Epithelial cell of esophagus (primary cell): ENCODE data around the gene EGLN2.
A peak's percentile ranks its signal among the peaks of the same experiment; 100 is the strongest.
"Not testable (repeated sequence)": the region's sequence is repeated elsewhere in the genome, so short reads cannot be mapped to it uniquely, and the experiment has no call there.

Experiments
- DNase-seq: peaks from one replicate; pipeline ENCODE4 v3.0.0; 2010; ENCODE audit warnings: low read depth
- H3K4me3 ChIP-seq: 2 replicates; pipeline ENCODE4 v1.5.1; 2011; ENCODE audit warnings: mild to moderate bottlenecking, low read length, control low read depth
- TF ChIP-seq, protein P1 (sequence below): IDR thresholded peaks from 2 replicates; pipeline ENCODE4 v1.5.1; 2011; ENCODE audit warnings: low read depth, mild to moderate bottlenecking, low read length, control low read depth, inconsistent platforms; ENCODE audit not compliant: insufficient read depth; ENCODE audit errors: missing control alignments

The EGLN2 gene

DNA sequence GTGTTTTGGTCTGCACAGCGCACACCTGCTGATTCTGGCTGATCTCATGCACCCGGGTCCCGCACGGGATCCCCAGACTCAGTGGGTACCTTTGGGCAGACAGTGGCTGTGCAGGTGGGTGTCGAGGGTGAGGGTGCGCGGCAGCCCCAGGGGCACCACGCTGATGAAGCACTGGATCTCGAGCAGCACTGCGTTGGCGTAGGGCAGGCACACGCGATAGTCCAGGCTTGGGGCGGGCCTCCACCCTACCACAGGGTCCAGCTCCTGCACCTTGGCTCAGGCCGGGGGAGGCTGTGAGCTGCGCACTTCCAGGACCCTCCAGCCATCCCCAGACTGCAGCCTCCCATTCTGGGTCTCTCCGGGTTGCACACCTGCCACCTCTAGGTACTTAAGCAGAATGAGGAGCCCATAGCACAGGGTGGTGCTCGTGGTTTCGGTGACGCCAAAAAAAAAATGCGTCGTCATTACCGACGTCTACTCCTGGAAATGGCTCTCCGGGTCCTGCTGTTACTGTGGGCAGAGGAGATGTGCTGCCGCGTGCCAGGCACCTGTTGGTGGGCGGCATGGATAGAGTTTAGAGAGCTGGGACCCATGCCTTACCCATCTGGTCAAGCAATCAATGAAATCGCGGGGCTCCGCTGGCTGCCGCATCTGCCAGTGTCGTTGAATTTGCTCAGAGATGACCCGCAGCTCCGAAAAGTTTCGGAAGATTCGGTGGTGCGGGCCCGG is 10.5 kb downstream of the EGLN2 start:
- H3K4me3 ChIP-seq: no peak overlapping the region
- DNase-seq: no peak
- TF ChIP-seq, protein P1, sequence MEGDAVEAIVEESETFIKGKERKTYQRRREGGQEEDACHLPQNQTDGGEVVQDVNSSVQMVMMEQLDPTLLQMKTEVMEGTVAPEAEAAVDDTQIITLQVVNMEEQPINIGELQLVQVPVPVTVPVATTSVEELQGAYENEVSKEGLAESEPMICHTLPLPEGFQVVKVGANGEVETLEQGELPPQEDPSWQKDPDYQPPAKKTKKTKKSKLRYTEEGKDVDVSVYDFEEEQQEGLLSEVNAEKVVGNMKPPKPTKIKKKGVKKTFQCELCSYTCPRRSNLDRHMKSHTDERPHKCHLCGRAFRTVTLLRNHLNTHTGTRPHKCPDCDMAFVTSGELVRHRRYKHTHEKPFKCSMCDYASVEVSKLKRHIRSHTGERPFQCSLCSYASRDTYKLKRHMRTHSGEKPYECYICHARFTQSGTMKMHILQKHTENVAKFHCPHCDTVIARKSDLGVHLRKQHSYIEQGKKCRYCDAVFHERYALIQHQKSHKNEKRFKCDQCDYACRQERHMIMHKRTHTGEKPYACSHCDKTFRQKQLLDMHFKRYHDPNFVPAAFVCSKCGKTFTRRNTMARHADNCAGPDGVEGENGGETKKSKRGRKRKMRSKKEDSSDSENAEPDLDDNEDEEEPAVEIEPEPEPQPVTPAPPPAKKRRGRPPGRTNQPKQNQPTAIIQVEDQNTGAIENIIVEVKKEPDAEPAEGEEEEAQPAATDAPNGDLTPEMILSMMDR: no peak

DNA sequence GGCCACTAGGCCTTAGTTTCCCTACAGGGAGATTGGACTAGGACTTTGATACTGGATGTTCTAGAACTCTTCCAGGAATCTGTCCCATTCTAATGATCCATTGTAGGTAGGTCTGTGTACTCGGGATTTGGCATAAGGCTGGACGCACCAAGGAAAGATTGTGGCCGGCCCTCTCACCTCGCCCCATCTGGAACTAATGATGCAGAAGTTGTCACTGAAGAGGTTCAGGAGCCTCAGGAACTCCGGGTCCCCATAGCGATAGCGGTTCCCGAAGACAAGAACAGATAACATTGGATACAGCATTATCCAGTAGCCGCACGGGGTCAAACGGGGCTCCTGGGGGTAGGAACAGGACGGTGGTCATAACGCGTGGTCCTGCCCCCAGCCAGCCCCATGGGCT is 11.2 kb downstream of the EGLN2 start:
- TF ChIP-seq, protein P1: no peak
- no peak overlapping the region for H3K4me3 ChIP-seq

DNA sequence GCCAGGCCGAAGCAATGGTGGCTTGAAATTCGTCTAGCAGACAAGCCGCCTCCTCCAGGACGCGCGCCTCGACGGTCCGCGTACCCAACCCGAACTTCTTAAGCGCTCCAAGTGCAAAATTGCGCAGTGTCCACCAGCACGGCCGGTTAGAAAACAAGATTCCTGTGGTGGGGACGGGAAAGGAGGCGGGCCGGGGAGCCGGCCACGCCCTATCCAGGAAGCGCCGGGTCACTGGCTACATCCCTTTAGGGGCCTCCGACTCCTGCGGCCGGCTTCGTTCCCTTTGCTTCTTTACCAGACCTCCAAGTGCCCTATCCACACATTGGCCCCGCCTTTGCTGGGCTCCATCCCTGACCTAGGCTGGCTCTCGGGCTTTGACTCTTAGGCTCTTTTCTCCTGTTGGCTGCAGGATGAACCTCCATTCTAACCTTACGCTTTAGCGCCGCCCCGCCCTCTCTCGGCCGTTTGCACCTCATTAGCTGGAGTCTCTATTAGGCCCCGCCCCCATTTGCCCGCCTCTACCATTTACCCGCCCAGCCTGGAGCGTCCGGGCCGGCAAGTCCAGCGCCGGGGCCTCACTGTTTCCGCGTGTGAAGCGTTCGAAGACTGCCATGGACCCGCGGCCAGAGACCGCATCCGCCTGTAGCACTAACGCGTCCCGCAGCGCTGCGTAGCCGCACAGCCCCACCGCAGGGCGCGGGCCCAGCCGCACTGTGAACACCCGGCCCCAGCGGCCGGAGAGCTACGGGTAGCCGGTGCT is 11.8 kb downstream of the EGLN2 start:
- DNase-seq: peak; percentile 79
- peak overlapping the region; percentile 50 for H3K4me3 ChIP-seq

More for the DNA sequence above, 11.2 kb downstream of the EGLN2 start:
- DNase-seq: no peak

DNA sequence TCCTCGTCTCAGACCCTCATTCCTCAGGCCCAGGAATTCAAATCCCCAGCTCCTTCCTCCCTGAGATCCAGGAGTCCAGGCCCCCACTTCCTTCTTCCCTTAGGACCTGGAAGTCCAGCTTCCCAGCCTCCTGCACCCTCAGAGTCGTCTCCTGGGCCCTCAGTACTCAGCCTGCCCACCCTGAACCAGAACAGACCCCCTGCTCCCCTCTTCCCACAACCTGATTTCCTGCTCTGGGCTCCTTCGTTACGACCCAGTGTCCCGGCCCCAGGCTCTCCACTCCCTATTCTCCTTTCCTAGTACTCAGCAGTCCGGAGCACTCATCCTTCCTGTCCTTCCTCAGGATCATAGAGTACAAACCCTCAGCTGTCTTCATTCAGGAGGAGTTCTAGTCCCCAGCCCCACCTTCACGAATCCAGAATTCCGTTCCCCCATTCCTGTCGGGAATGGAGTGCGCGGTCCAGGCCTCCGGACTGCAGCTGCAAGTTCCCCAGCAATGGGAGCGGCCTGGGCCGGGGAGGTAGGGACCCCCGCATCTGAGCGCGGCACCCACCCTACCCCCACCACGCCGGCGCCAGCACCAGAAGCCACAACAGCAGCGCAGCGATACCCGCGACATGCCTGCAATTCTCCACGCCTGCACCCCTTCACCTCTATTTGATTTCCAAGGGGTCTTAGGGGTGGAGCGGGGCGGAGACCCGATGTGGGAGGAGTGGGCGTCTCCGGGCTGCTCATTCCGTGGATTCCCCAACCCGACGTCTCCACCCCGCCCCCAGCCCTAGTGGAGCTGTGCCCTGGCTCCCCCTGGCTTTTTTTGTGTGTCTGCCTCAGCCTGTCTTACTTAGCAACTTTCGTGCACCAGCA is 12.7 kb downstream of the EGLN2 start:
- no peak for DNase-seq
- TF ChIP-seq, protein P1: no peak
- H3K4me3 ChIP-seq: peak overlapping the region; percentile 17

DNA sequence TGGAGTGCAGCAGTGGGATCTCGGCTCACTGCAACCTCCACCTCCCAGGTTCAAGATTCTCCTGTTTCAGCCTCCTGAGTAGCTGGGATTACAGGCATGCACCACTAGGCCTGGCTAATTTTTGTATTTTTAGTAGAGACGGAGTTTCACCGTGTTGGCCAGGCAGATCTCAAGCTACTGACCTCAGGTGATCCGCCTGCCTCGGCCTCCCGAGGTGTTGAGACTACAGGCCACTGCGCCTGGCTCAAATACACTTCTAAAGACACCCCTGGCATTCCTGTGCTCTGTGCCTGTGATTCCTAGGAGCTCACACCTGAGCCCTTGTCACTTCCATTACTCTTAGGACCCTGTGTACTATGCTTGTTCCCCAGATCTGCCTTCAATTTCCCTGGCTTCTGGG is 13.6 kb downstream of the EGLN2 start:
- not testable (repeated sequence) for DNase-seq, H3K4me3 ChIP-seq

DNA sequence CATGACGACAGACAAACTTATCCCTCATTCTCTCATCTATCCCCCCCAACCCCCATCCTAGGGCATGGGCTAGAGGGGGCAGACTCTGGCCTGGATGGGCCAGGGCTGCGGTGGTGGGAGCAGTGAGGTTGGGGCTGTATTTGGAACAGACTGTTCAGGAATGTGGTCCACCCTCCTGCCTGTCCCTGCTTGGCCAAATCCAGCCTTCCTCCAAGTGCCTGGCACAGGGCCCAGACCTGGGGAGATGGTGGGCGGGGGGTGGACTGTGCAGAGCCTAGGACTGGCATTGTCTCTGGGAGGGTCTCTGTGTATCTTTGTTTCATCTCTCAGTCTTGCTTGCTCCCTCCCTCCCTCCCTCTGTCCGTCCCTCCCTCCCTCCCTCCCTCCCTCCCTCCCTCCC is 14.2 kb downstream of the EGLN2 start:
- TF ChIP-seq, protein P1: no peak
- no peak overlapping the region for H3K4me3 ChIP-seq
- no peak for DNase-seq

DNA sequence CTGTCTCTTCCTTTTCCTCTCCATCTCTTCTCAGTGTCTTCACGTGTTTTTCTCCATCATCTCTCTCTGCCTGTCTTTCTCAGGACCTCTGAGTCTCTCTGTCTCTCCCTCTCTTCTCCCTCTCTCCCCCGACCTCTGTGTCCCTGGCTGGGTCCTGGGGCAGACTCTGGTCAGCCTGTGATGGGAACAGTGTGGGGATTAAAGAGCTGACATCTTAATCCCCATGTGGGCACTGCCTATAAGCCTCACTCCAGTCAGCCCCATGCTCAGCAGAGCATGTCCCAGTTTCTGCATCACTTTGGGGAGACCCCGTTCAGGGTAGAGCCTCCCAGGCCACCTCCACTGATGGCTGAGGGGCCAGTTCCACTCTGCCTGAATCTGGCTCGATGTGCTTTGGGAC is 16.2 kb downstream of the EGLN2 start:
- TF ChIP-seq, protein P1: no peak
- no peak overlapping the region for H3K4me3 ChIP-seq
- DNase-seq: no peak

DNA sequence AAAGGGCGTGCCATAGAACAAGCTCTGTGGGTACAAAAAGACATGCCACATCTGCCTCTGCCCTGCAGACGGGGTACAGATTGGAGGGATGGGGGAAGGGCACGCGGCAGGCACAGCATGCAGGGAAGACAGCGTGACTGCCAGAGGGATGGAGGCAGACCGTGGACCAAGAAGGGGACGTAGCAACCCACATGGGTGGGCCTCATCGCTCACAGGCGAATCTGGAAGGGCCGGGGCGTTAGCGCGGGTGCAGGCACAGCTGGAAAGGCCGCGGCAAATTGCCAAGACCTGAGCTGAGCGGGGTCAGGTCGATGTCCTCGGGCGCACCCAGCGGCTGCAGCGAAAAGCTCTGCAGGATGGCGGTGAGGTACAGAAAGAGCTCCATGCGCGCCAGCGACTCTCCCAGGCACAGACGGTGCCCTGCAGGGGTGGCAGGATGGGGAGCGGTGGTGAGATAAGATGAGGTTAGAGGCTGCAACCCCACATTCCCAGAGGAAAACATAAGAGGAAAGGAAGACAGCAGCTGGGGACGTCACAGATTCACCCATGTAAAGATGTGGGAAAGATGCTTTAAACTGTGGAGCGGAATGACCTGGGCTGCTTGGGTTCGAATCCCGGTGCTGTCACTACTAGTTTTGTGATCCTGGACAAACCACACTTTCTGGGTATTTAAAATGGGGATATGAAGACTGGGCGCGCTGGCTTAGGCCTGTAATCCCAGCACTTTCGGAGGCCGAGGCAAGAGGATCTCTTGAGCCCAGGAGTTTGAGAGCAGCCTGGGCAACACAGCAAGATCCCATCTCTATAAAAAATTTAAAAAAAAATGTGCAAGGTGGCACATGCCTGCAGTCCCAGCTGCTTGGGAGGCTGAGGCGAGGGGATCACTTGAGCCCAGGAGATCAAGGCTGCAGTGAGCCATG is 19.7 kb downstream of the EGLN2 start:
- not testable (repeated sequence) for H3K4me3 ChIP-seq, DNase-seq
